HUES48 (cell line): ENCODE data around the gene MFAP3L.

ENCODE experiments used
- H3K27ac ChIP-seq: one replicate; pipeline ENCODE4 v1.7.0; 2013; ENCODE audit warnings: low read depth, low read length, inconsistent platforms
- H3K27me3 ChIP-seq: 2 replicates; pipeline ENCODE4 v1.6.1; 2013; ENCODE audit warnings: mild to moderate bottlenecking, low read length; ENCODE audit not compliant: control insufficient read depth, insufficient read depth
- H3K36me3 ChIP-seq: 2 replicates; pipeline ENCODE4 v1.6.1; 2013; ENCODE audit warnings: low read length; ENCODE audit not compliant: control insufficient read depth, insufficient read depth
- H3K4me1 ChIP-seq: 2 replicates; pipeline ENCODE4 v1.6.1; 2013; ENCODE audit warnings: mild to moderate bottlenecking, low read length; ENCODE audit not compliant: control insufficient read depth, insufficient read depth
- H3K4me3 ChIP-seq: 2 replicates; pipeline ENCODE4 v1.5.1; 2013; ENCODE audit warnings: mild to moderate bottlenecking, low read depth, low read length
- H3K9ac ChIP-seq: 2 replicates; pipeline ENCODE4 v1.6.1; 2013; ENCODE audit warnings: mild to moderate bottlenecking, low read depth, low read length, moderate library complexity
- H3K9me3 ChIP-seq: 2 replicates; pipeline ENCODE4 v1.6.1; 2013; ENCODE audit warnings: low read length; ENCODE audit not compliant: control insufficient read depth, insufficient read depth

The MFAP3L gene

DNA sequence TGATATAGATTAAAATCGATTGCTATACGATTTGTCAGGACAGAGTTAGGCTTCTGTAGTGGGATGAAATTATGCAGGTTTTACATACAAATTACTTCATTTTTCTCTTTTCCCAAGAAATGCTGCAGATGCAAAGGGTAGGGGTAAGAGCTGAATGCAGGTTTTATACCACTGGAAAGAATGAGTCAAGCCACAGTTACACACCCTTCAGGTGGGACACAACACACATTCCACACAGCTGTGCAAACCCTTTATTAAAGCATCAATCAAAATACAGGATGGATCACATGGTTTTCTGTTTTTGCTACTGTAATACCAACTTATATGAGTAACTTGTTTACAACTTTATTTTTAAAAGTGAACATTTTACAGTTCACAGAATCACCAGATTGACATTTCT, 39.8 kb downstream of the MFAP3L start:
- H3K27me3 ChIP-seq, result no peaks in the 10 kb centered on the region
- H3K27ac ChIP-seq, result no peak overlapping the region
- H3K9me3 ChIP-seq, result no peaks in the 10 kb centered on the region
- no peaks in the 10 kb centered on the region for H3K36me3 ChIP-seq
- no peak overlapping the region for H3K4me3 ChIP-seq
- no peak overlapping the region for H3K9ac ChIP-seq
- H3K4me1 ChIP-seq, result peaks cover 18% of the 10 kb centered on the region

DNA sequence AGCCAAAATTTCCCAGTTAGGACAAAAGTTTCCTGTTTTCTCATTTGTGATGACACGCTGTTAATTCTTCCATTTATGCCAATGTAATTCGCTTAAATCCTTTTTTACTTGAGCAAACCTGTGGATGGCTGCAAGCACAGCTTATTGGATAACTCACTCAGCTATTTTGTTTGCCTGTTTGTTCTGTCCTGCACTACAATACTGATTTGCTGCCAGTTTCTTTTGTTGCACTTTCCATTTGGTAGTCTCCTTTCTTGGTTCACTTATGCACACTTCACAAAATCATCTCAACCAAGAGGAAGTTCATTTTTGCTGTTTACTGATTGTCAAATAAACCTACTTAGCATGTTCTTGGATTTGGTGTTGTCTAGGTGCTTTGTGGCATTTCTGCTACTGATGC, 40.3 kb downstream of the MFAP3L start:
- H3K27me3 ChIP-seq, result no peaks in the 10 kb centered on the region
- H3K4me3 ChIP-seq, result no peak overlapping the region
- H3K27ac ChIP-seq, result no peak overlapping the region

DNA sequence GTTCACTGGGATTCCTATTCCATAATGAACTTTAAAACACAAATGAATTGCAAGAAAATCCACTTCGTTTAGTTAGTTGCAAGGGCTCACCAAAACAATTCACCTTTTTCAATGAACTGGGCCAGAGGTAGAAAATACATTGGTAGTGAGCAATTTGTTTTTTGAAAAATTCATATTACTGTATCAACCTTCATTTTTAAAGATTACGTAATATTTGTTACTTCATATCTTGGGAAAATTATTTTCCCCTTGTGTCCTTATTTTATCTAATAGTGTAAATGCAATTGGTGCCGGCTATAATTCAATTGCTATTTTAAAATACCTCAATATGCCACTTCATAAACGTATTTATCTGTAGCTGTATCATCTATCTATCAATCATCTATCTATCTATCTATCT, 41.5 kb downstream of the MFAP3L start:
- Histone ChIP-seq H3K27ac (no peak overlapping the region), H3K9ac (no peak overlapping the region), H3K27me3 (no peaks in the 10 kb centered on the region), H3K9me3 (no peaks in the 10 kb centered on the region), H3K4me3 (no peak overlapping the region), H3K4me1 (peaks cover 18% of the 10 kb centered on the region), H3K36me3 (no peaks in the 10 kb centered on the region)

More for the DNA sequence above, 40.3 kb downstream of the MFAP3L start:
- Histone ChIP-seq H3K9me3 (no peaks in the 10 kb centered on the region), H3K4me1 (peaks cover 18% of the 10 kb centered on the region), H3K9ac (no peak overlapping the region), H3K36me3 (no peaks in the 10 kb centered on the region)

DNA sequence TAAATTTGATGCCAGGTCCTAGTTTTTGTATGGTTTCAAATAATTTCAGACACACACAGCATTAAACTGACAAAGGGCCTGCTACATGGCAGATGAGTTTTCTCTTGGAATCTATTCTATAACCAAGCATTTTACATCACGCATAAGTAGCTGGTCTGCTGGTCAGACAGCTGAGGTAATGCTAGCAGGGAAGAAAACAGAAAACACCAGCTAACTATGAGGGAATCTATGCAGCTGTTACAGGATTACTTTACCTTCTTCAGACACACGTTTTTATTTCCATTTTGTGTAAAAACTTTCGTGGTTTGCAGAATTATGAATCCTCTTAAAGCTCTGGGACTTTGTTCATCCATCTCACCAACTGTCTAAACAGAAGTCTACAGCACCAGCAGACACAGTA, 42.0 kb downstream of the MFAP3L start:
- H3K27ac ChIP-seq, result no peak overlapping the region
- H3K9me3 ChIP-seq, result no peaks in the 10 kb centered on the region
- H3K36me3 ChIP-seq, result no peaks in the 10 kb centered on the region
- peaks cover 18% of the 10 kb centered on the region for H3K4me1 ChIP-seq
- no peak overlapping the region for H3K9ac ChIP-seq
- no peak overlapping the region for H3K4me3 ChIP-seq
- no peaks in the 10 kb centered on the region for H3K27me3 ChIP-seq

- Histone ChIP-seq H3K36me3 (no peaks in the 10 kb centered on the region), H3K4me3 (no peak overlapping the region), H3K9ac (no peak overlapping the region), H3K4me1 (peaks cover 12% of the 10 kb centered on the region), H3K27ac (no peak overlapping the region), H3K27me3 (no peaks in the 10 kb centered on the region), H3K9me3 (no peaks in the 10 kb centered on the region)
These were observed 49.2 kb downstream of the MFAP3L start for GRCh38 chr4:169976951-169977350.

GRCh38 chr4:169975838-169976796, 50.1 kb downstream of the MFAP3L start:
- Histone ChIP-seq H3K9ac (no peak overlapping the region), H3K27me3 (no peaks in the 10 kb centered on the region), H3K4me1 (peaks cover 12% of the 10 kb centered on the region), H3K36me3 (no peaks in the 10 kb centered on the region), H3K9me3 (no peaks in the 10 kb centered on the region), H3K4me3 (no peak overlapping the region), H3K27ac (no peak overlapping the region)

DNA sequence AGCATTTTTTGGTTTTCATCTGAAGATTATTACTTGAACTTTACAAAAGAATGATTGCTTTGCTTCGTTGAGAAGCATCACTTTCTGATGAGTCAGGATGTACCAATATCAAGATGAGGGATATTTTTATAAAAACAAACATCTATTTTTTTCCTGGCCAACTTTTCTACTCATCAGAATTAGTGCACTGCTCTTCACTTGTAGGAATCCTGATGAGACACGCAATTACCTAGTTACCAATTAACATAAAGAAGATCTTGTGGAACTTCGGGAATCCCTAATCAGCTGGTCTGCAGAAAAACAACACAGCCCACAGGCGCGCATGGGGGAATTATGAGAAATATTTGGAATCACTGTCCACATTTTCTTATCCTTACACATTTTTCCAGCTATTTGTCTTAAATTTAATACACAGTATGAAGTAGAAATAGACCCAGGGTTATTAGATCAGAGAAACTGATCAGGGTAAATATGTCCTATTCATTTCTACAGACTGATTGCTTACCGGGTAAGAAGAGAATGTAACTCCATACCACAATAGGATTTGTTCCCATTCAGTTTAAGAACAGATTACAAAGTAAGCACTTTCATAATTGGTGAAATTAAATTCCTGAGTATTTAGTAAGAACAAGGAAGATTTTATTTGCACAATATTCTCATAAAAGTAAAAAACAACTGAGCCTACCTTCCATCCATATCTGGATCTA, 50.9 kb downstream of the MFAP3L start:
- H3K4me1 ChIP-seq, result peaks cover 12% of the 10 kb centered on the region
- H3K27me3 ChIP-seq, result no peaks in the 10 kb centered on the region
- H3K4me3 ChIP-seq, result no peak overlapping the region
- H3K36me3 ChIP-seq, result no peaks in the 10 kb centered on the region
- no peak overlapping the region for H3K27ac ChIP-seq
- no peak overlapping the region for H3K9ac ChIP-seq
- H3K9me3 ChIP-seq, result no peaks in the 10 kb centered on the region

DNA sequence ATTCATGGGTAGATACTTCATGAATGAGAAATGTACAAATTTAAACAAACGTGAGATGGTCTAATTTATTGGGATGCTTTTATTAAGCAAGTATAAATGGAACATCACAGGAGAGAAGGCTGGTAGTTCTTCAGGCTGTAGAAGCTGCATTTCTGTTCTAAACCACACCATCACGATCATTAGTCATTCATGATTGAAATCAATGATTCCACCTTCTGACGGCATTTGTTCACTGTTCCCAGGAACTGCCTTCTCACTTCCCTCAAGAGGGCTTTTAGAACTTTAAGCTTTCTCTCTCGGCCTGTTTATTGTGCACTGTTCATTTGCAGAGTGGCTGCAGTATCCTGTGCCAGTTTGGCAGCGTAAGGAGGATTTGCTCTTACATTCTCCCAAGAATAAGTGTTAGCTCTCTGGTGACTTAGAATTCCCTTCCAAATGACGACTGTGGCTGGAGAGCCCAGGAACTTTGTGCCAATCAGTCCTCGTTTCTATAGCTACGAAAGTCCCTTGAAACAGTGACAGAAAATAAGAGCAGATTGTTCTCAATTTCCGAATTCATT, 54.7 kb downstream of the MFAP3L start:
- peaks cover 11% of the 10 kb centered on the region; the same call in 1 of the 2 replicates for H3K4me1 ChIP-seq

GRCh38 chr4:169968999-169969398, 57.2 kb downstream of the MFAP3L start:
- Histone ChIP-seq H3K4me3 (no peak overlapping the region), H3K9me3 (no peaks in the 10 kb centered on the region), H3K27me3 (no peaks in the 10 kb centered on the region), H3K4me1 (peaks cover 6% of the 10 kb centered on the region; the same call in 1 of the 2 replicates), H3K36me3 (no peaks in the 10 kb centered on the region), H3K27ac (no peak overlapping the region), H3K9ac (no peak overlapping the region)

More for the DNA sequence above, 54.7 kb downstream of the MFAP3L start:
- H3K27me3 ChIP-seq, result no peaks in the 10 kb centered on the region
- no peak overlapping the region for H3K4me3 ChIP-seq
- H3K36me3 ChIP-seq, result no peaks in the 10 kb centered on the region
- H3K9me3 ChIP-seq, result no peaks in the 10 kb centered on the region
- H3K27ac ChIP-seq, result no peak overlapping the region
- no peak overlapping the region for H3K9ac ChIP-seq

- Histone ChIP-seq H3K27ac (no peak overlapping the region), H3K4me3 (no peak overlapping the region), H3K9ac (no peak overlapping the region), H3K9me3 (no peaks in the 10 kb centered on the region), H3K27me3 (no peaks in the 10 kb centered on the region), H3K36me3 (no peaks in the 10 kb centered on the region), H3K4me1 (no peaks in the 10 kb centered on the region)
These were observed 62.2 kb downstream of the MFAP3L start for GRCh38 chr4:169963998-169964397.

- no peak overlapping the region for H3K27ac ChIP-seq
- H3K36me3 ChIP-seq, result no peaks in the 10 kb centered on the region
- no peaks in the 10 kb centered on the region for H3K27me3 ChIP-seq
- no peaks in the 10 kb centered on the region for H3K9me3 ChIP-seq
- no peak overlapping the region for H3K9ac ChIP-seq
- H3K4me3 ChIP-seq, result no peak overlapping the region
- H3K4me1 ChIP-seq, result peaks cover 14% of the 10 kb centered on the region
These were observed 66.9 kb downstream of the MFAP3L start for GRCh38 chr4:169959254-169959653.
